Gastrocnemius medialis (tissue), 4 donors: ENCODE results near the gene HSD17B10.

Experiments used
- POLR2A ChIP-seq, 2 donors: fragments of 450-650 bp; IDR thresholded peaks; one replicate each; pipeline ENCODE4 v1.6.1; 2017; ENCODE audit warnings: antibody characterized with exemption in 2 of 2, mild to moderate bottlenecking in 2 of 2, moderate library complexity in 2 of 2
- TF ChIP-seq, protein P1 (sequence below), 5 experiments: fragments of 450-650 bp in 3 of 5; fragments of 200-600 bp in 2 of 5; sonication (generic) in 2 of 5; IDR thresholded peaks in 4 of 5; conservative IDR thresholded peaks in 1 of 5; 1 replicate in 4 of 5; 2 replicates in 1 of 5; pipeline ENCODE4 v1.5.1; 2016 to 2019; ENCODE audit warnings: antibody characterized with exemption in 5 of 5, mild to moderate bottlenecking in 3 of 5, moderate library complexity in 3 of 5

DNA sequence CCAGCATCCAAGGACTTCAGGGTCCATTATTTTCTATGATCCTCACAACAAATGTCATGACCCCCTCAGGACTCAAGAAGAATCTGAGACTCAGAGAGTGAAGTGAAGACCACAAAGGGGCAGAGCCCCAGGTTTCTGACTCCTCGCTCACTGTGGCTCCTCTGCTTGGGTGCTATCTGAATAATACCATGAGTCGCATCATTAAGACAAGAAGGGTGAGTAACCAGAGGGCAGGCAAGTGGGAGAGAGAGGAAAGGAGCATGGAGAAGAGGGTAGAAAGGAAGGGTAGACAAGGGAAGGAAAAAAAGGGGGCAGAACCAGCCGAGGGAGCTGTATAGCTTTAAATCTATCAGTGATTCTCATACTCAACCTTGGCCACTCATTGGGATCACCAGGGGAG, 15.5 kb upstream of the HSD17B10 start:
- TF ChIP-seq, protein P1, sequence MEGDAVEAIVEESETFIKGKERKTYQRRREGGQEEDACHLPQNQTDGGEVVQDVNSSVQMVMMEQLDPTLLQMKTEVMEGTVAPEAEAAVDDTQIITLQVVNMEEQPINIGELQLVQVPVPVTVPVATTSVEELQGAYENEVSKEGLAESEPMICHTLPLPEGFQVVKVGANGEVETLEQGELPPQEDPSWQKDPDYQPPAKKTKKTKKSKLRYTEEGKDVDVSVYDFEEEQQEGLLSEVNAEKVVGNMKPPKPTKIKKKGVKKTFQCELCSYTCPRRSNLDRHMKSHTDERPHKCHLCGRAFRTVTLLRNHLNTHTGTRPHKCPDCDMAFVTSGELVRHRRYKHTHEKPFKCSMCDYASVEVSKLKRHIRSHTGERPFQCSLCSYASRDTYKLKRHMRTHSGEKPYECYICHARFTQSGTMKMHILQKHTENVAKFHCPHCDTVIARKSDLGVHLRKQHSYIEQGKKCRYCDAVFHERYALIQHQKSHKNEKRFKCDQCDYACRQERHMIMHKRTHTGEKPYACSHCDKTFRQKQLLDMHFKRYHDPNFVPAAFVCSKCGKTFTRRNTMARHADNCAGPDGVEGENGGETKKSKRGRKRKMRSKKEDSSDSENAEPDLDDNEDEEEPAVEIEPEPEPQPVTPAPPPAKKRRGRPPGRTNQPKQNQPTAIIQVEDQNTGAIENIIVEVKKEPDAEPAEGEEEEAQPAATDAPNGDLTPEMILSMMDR (IDR thresholded peaks at IDR 0.05 in 4 of 5, conservative IDR thresholded peaks at IDR 0.05 in 1 of 5) = no peak
- no peak for TF ChIP-seq POLR2A (IDR thresholded peaks at IDR 0.05)
